ENCODE data around the gene ITGA8. TPM values are rescaled to one million over a fixed set of nuclear protein-coding genes. Genes with fewer than 3 reads are reported as not detected.
A peak's percentile ranks its signal among the peaks of the same experiment; 100 is the strongest.

The ITGA8 gene
- total RNA-seq, 1 experiment from 2014 or later = not detected

DNA sequence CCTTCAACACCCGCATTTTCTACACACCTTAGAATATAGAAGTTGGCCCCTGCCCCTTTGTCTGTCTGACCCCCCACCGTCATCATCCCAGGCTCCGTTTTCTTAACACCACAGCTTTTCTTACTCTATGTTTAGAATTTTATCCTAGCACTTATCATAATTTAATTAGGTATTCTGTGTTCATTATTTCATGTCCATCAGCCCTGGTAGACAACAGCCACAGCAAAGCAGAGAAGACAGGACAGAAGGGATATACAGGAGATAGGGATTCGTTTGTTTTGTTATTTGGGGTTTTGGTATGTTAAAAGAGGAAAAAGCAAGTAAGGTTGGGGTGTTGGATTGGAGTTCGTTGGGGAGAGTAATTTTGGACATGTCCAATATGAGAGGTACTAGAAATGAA is 48.8 kb downstream of the ITGA8 start:
- Histone ChIP-seq H3K9me3 (ENCODE audit: low read depth, low read length, poor library complexity, severe bottlenecking) (no peaks in the 10 kb centered on the region), H3K27me3 (replicated peaks; ENCODE audit: insufficient read depth, low read depth, low read length, poor library complexity) (peaks cover 11% of the 10 kb centered on the region), H3K4me3 (ENCODE audit: low read depth, low read length, poor library complexity, severe bottlenecking) (no peak overlapping the region), H3K27ac (ENCODE audit: low read depth, low read length, poor library complexity, severe bottlenecking) (no peak overlapping the region), H3K4me1 (ENCODE audit: insufficient read depth, low read length, poor library complexity, severe bottlenecking) (no peaks in the 10 kb centered on the region), H3K36me3 (ENCODE audit: insufficient read depth, low read length, poor library complexity, severe bottlenecking) (no peaks in the 10 kb centered on the region)
- BruUV-seq (replicated peaks) = no TSS peak
- no peak for TF ChIP-seq EZH2 (IDR thresholded peaks at IDR 0.05; ENCODE audit: borderline replicate concordance, low read depth, low read length, poor library complexity, severe bottlenecking)
- TF ChIP-seq, protein P1, sequence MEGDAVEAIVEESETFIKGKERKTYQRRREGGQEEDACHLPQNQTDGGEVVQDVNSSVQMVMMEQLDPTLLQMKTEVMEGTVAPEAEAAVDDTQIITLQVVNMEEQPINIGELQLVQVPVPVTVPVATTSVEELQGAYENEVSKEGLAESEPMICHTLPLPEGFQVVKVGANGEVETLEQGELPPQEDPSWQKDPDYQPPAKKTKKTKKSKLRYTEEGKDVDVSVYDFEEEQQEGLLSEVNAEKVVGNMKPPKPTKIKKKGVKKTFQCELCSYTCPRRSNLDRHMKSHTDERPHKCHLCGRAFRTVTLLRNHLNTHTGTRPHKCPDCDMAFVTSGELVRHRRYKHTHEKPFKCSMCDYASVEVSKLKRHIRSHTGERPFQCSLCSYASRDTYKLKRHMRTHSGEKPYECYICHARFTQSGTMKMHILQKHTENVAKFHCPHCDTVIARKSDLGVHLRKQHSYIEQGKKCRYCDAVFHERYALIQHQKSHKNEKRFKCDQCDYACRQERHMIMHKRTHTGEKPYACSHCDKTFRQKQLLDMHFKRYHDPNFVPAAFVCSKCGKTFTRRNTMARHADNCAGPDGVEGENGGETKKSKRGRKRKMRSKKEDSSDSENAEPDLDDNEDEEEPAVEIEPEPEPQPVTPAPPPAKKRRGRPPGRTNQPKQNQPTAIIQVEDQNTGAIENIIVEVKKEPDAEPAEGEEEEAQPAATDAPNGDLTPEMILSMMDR (conservative IDR thresholded peaks at IDR 0.05; ENCODE audit: low read depth, low read length) = no peak
- DNase-seq (ENCODE audit: low spot score) = no peak
- ChIA-PET POLR2A (ENCODE audit: low non-redundant PET) (no interaction called here), CTCF (no interaction called here)
- intact Hi-C loops (cut with micrococcal nuclease; ENCODE audit: unreplicated experiment) = no loop called here

- H3K27me3 ChIP-seq (replicated peaks; ENCODE audit: insufficient read depth, low read depth, low read length, poor library complexity) = no peaks in the 10 kb centered on the region
- POLR2A ChIA-PET (ENCODE audit: low non-redundant PET) = no interaction called here
- H3K36me3 ChIP-seq (ENCODE audit: insufficient read depth, low read length, poor library complexity, severe bottlenecking) = no peaks in the 10 kb centered on the region
- H3K27ac ChIP-seq (ENCODE audit: low read depth, low read length, poor library complexity, severe bottlenecking) = no peak overlapping the region
- DNase-seq (ENCODE audit: low spot score) = no peak
- CTCF ChIA-PET = no interaction called here
- BruUV-seq (replicated peaks) = no TSS peak
- no peaks in the 10 kb centered on the region for H3K9me3 ChIP-seq (ENCODE audit: low read depth, low read length, poor library complexity, severe bottlenecking)
- intact Hi-C loops (cut with micrococcal nuclease; ENCODE audit: unreplicated experiment) = no loop called here
- TF ChIP-seq, protein P1 (conservative IDR thresholded peaks at IDR 0.05; ENCODE audit: low read depth, low read length) = no peak
- TF ChIP-seq EZH2 (IDR thresholded peaks at IDR 0.05; ENCODE audit: borderline replicate concordance, low read depth, low read length, poor library complexity, severe bottlenecking) = no peak
- H3K4me3 ChIP-seq (ENCODE audit: low read depth, low read length, poor library complexity, severe bottlenecking) = no peak overlapping the region
- no peaks in the 10 kb centered on the region for H3K4me1 ChIP-seq (ENCODE audit: insufficient read depth, low read length, poor library complexity, severe bottlenecking)
Observed at GRCh38 chr10:15661574-15661973, 58.1 kb downstream of the ITGA8 start.

GRCh38 chr10:15660990-15661389 is 58.7 kb downstream of the ITGA8 start:
- H3K36me3 ChIP-seq (ENCODE audit: insufficient read depth, low read length, poor library complexity, severe bottlenecking) = no peaks in the 10 kb centered on the region
- no peaks in the 10 kb centered on the region for H3K27me3 ChIP-seq (replicated peaks; ENCODE audit: insufficient read depth, low read depth, low read length, poor library complexity)
- ChIA-PET CTCF (no interaction called here), POLR2A (ENCODE audit: low non-redundant PET) (no interaction called here)
- no peak overlapping the region for H3K4me3 ChIP-seq (ENCODE audit: low read depth, low read length, poor library complexity, severe bottlenecking)
- BruUV-seq (replicated peaks) = no TSS peak
- no peaks in the 10 kb centered on the region for H3K9me3 ChIP-seq (ENCODE audit: low read depth, low read length, poor library complexity, severe bottlenecking)
- H3K4me1 ChIP-seq (ENCODE audit: insufficient read depth, low read length, poor library complexity, severe bottlenecking) = no peaks in the 10 kb centered on the region
- peak; percentile 10 for DNase-seq (ENCODE audit: low spot score)
- no peak overlapping the region for H3K27ac ChIP-seq (ENCODE audit: low read depth, low read length, poor library complexity, severe bottlenecking)
- no peak for TF ChIP-seq EZH2 (IDR thresholded peaks at IDR 0.05; ENCODE audit: borderline replicate concordance, low read depth, low read length, poor library complexity, severe bottlenecking)
- TF ChIP-seq, protein P1 (conservative IDR thresholded peaks at IDR 0.05; ENCODE audit: low read depth, low read length) = peak; percentile 30
- intact Hi-C loops (cut with micrococcal nuclease; ENCODE audit: unreplicated experiment) = no loop called here
